Neural progenitor cell (in vitro differentiated cells): ENCODE data around the gene USP35. TPM values are rescaled to one million over a fixed set of nuclear protein-coding genes. Genes with fewer than 3 reads are reported as not detected.

Experiments used
- DNase-seq: peaks from one replicate; pipeline ENCODE4 v3.0.0-alpha.2; 2016; ENCODE audit warnings: low spot score
- H2AFZ ChIP-seq: fragments of 200-600 bp; sonication (generic); replicated peaks from 2 replicates; pipeline ENCODE4 v1.6.1; 2016; ENCODE audit warnings: antibody characterized with exemption
- H3F3A ChIP-seq: fragments of 200-600 bp; sonication (generic); 2 replicates; pipeline ENCODE4 v1.6.1; 2016; ENCODE audit warnings: antibody characterized with exemption, low read depth
- H3K27ac ChIP-seq: fragments of 200-600 bp; sonication (generic); 2 replicates; pipeline ENCODE4 v1.5.1; 2016; ENCODE audit warnings: mild to moderate bottlenecking
- H3K27me3 ChIP-seq: fragments of 200-600 bp; sonication (generic); 2 replicates; pipeline ENCODE4 v1.6.1; 2016; ENCODE audit warnings: mild to moderate bottlenecking, moderate library complexity
- H3K36me3 ChIP-seq: fragments of 200-600 bp; sonication (generic); 2 replicates; pipeline ENCODE4 v1.5.1; 2016
- H3K4me1 ChIP-seq: fragments of 200-600 bp; sonication (generic); 2 replicates; pipeline ENCODE4 v1.6.1; 2016; ENCODE audit warnings: mixed run types
- H3K4me2 ChIP-seq: fragments of 200-600 bp; sonication (generic); 2 replicates; pipeline ENCODE4 v1.6.1; 2016
- H3K4me3 ChIP-seq: fragments of 200-600 bp; sonication (generic); 2 replicates; pipeline ENCODE4 v1.5.1; 2016
- H3K79me2 ChIP-seq: fragments of 200-600 bp; sonication (generic); 2 replicates; pipeline ENCODE4 v1.6.1; 2016; ENCODE audit warnings: low read depth
- H3K9ac ChIP-seq: fragments of 200-600 bp; sonication (generic); 2 replicates; pipeline ENCODE4 v1.6.1; 2016
- H3K9me3 ChIP-seq: fragments of 200-600 bp; sonication (generic); 2 replicates; pipeline ENCODE4 v1.5.1; 2016; ENCODE audit warnings: low read depth
- H4K20me1 ChIP-seq: fragments of 200-600 bp; sonication (generic); 2 replicates; pipeline ENCODE4 v1.6.1; 2016; ENCODE audit warnings: low read depth
- H3K27ac Mint-ChIP-seq: 3 replicates; pipeline ENCODE4 v1.8.0; 2021; ENCODE audit warnings: mixed read lengths
- H3K27me3 Mint-ChIP-seq: 2 replicates; pipeline ENCODE4 v1.8.0; 2022; ENCODE audit warnings: low read depth, mild to moderate bottlenecking, inconsistent platforms, moderate library complexity, mixed read lengths; ENCODE audit not compliant: insufficient read depth
- H3K36me3 Mint-ChIP-seq: 3 replicates; pipeline ENCODE4 v1.8.0; 2021; ENCODE audit warnings: mixed read lengths
- H3K4me1 Mint-ChIP-seq: 3 replicates; pipeline ENCODE4 v1.8.0; 2021; ENCODE audit warnings: mixed read lengths
- H3K4me3 Mint-ChIP-seq: 3 replicates; pipeline ENCODE4 v1.8.0; 2021; ENCODE audit warnings: mild to moderate bottlenecking, moderate library complexity, mixed read lengths
- H3K9me3 Mint-ChIP-seq: 3 replicates; pipeline ENCODE4 v1.8.0; 2020; ENCODE audit warnings: mixed read lengths
- EZH2 ChIP-seq: fragments of 200-600 bp; sonication (generic); IDR thresholded peaks from 2 replicates; pipeline ENCODE4 v1.6.1; 2017; ENCODE audit warnings: antibody characterized with exemption, mild to moderate bottlenecking, moderate library complexity
- EZH2phosphoT487 ChIP-seq: fragments of 200-600 bp; sonication (generic); IDR thresholded peaks from 2 replicates; pipeline ENCODE4 v1.6.1; 2017; ENCODE audit warnings: antibody characterized with exemption
- total RNA-seq: library from RNA; depleted of rRNA; stranded (reverse); fragments of >200 nt; gene quantifications from 2 replicates; pipeline ENCODE4 v1.2.3, GENCODE V29; 2015; ENCODE audit warnings: low replicate concordance
- TF ChIP-seq, protein P1 (sequence below): fragments of 200-600 bp; sonication (generic); IDR thresholded peaks from 2 replicates; pipeline ENCODE4 v1.5.1; 2017; ENCODE audit warnings: antibody characterized with exemption, mild to moderate bottlenecking

Gene USP35
- total RNA-seq, 1 donor from 2014 or later: 4.2 TPM

DNA sequence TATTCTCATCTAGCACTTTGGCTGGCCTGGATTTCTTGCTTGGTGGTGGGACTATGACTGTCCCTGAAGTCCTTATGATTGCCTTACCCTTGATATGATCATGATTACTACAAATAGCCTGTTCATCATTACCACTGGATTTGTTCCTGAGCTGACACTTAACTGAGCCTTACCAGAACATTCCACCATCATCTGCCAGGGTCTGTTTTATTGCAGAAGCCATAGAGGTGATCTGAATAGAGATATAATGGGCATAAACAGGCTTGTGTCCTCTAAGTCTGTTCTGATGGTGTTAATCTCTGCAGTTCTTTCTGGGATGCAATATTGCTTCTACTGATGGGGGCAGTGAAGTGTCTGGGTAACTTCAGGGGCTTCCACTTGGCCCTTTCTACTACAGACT lies 36.9 kb upstream of the USP35 start:
- H3K36me3 Mint-ChIP-seq: peaks cover 2% of the 10 kb centered on the region
- H3F3A ChIP-seq: no peaks in the 10 kb centered on the region
- TF ChIP-seq, protein P1, sequence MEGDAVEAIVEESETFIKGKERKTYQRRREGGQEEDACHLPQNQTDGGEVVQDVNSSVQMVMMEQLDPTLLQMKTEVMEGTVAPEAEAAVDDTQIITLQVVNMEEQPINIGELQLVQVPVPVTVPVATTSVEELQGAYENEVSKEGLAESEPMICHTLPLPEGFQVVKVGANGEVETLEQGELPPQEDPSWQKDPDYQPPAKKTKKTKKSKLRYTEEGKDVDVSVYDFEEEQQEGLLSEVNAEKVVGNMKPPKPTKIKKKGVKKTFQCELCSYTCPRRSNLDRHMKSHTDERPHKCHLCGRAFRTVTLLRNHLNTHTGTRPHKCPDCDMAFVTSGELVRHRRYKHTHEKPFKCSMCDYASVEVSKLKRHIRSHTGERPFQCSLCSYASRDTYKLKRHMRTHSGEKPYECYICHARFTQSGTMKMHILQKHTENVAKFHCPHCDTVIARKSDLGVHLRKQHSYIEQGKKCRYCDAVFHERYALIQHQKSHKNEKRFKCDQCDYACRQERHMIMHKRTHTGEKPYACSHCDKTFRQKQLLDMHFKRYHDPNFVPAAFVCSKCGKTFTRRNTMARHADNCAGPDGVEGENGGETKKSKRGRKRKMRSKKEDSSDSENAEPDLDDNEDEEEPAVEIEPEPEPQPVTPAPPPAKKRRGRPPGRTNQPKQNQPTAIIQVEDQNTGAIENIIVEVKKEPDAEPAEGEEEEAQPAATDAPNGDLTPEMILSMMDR: no peak
- TF ChIP-seq EZH2phosphoT487 (no peak), EZH2 (no peak)
- H3K9me3 Mint-ChIP-seq: no peaks in the 10 kb centered on the region
- no peaks in the 10 kb centered on the region for H3K36me3 ChIP-seq
- DNase-seq: no peak
- H3K9ac ChIP-seq: no peak overlapping the region
- H3K79me2 ChIP-seq: no peaks in the 10 kb centered on the region
- H3K4me3 Mint-ChIP-seq: no peak overlapping the region
- H3K4me1 Mint-ChIP-seq: peaks cover 8% of the 10 kb centered on the region
- no peak overlapping the region for H3K27ac ChIP-seq
- no peaks in the 10 kb centered on the region for H3K4me1 ChIP-seq
- H3K9me3 ChIP-seq: no peaks in the 10 kb centered on the region
- no peak overlapping the region for H3K27ac Mint-ChIP-seq
- H4K20me1 ChIP-seq: no peaks in the 10 kb centered on the region
- H3K4me2 ChIP-seq: no peak overlapping the region
- no peaks in the 10 kb centered on the region for H3K27me3 ChIP-seq
- H2AFZ ChIP-seq: no peak overlapping the region
- H3K4me3 ChIP-seq: no peak overlapping the region
- no peaks in the 10 kb centered on the region for H3K27me3 Mint-ChIP-seq

DNA sequence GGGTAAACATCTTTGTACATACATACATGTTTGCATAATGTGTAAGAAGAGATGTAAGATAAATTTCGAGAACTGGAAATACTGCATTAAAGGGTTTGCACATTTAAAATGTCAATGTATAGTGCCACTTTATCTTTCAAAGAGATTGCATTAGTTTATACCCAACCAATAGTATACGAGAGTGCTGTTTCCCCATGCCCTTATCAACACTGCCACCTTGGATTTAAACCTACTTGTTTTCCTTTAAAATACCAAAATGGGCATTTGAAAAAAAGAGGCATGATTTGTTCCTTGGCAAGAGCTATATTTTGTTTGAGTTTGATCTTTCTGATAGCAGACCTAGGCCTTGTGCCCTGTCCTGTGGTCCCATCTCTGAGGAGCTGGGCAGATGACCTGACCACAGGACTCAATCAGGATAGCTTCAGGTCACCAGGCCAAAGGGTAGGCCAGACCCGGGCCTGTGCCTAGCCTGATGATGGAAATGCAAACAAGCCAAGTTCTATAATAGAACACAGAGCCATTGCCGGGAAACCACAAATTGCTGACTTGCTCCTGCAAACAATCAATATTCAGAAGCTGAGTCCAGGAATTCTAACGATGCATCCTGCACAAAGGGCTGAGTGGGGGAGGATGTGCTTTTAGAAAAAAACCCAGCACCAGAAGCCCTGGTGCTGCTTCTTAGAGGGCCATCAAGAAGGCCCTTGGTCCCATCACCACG lies 32.4 kb upstream of the USP35 start:
- peaks cover 8% of the 10 kb centered on the region for H3K4me1 Mint-ChIP-seq
- Histone ChIP-seq H3K36me3 (no peaks in the 10 kb centered on the region), H3K4me2 (no peak overlapping the region), H3K4me3 (no peak overlapping the region), H3K79me2 (no peaks in the 10 kb centered on the region), H3F3A (no peaks in the 10 kb centered on the region), H3K27ac (no peak overlapping the region), H3K9ac (no peak overlapping the region), H3K4me1 (no peaks in the 10 kb centered on the region), H3K27me3 (no peaks in the 10 kb centered on the region), H4K20me1 (no peaks in the 10 kb centered on the region), H3K9me3 (no peaks in the 10 kb centered on the region), H2AFZ (no peak overlapping the region)
- no peaks in the 10 kb centered on the region for H3K9me3 Mint-ChIP-seq
- H3K27ac Mint-ChIP-seq: peak overlapping the region; percentile 87
- peaks cover 5% of the 10 kb centered on the region for H3K36me3 Mint-ChIP-seq
- H3K27me3 Mint-ChIP-seq: no peaks in the 10 kb centered on the region
- no peak for DNase-seq
- TF ChIP-seq, protein P1: no peak
- TF ChIP-seq EZH2 (no peak), EZH2phosphoT487 (no peak)
- no peak overlapping the region for H3K4me3 Mint-ChIP-seq

DNA sequence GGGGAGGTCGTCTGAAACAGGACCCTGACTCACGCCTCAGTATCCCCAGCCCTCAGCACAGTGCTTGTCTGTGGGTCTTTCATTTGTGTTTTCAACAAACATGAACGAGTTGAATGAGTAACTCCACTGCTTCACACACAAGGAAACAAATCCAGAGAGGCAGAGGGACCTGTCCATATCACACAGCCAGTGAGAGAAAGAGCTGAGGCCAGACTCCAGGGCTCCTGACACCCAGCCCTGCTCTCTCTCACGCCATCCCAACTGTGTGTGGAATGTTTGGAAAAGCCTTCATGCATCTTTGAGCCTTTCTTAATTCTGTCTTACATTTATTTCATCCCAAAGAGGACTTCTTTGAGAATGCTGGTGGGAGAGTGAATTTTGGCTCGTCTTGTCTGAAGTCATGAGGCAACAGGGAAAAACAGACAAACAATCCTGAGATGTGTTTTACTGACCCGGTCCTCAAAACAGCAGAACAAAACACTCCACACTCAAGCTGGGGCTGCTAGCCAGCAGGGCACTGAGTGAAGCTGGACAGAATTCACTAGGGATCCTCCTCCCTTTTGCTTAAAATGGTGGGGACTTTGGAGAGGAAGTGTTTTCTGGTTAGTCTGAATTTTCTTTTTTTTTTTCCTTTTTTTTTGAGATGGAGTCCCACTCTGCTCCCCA lies 29.6 kb upstream of the USP35 start:
- Mint-ChIP-seq H3K27me3 (no peaks in the 10 kb centered on the region), H3K9me3 (no peaks in the 10 kb centered on the region), H3K4me3 (no peak overlapping the region), H3K36me3 (peaks cover 3% of the 10 kb centered on the region), H3K27ac (no peak overlapping the region), H3K4me1 (peaks cover 8% of the 10 kb centered on the region)
- no peak overlapping the region for H3K4me2 ChIP-seq
- H3K27ac ChIP-seq: no peak overlapping the region
- no peaks in the 10 kb centered on the region for H3K9me3 ChIP-seq
- no peak overlapping the region for H3K4me3 ChIP-seq
- H2AFZ ChIP-seq: no peak overlapping the region
- no peaks in the 10 kb centered on the region for H3F3A ChIP-seq
- DNase-seq: no peak
- TF ChIP-seq, protein P1: no peak
- TF ChIP-seq EZH2phosphoT487: no peak
- TF ChIP-seq EZH2: no peak
- no peaks in the 10 kb centered on the region for H4K20me1 ChIP-seq
- no peaks in the 10 kb centered on the region for H3K4me1 ChIP-seq
- no peaks in the 10 kb centered on the region for H3K36me3 ChIP-seq
- no peaks in the 10 kb centered on the region for H3K27me3 ChIP-seq
- no peak overlapping the region for H3K9ac ChIP-seq
- no peaks in the 10 kb centered on the region for H3K79me2 ChIP-seq
